Left lung (tissue), 10 donors: ENCODE results near the gene TNFRSF18. TPM values are rescaled to one million over a fixed set of nuclear protein-coding genes. Genes with fewer than 3 reads are reported as not detected.
A peak's percentile ranks its signal among the peaks of the same experiment; 100 is the strongest.

Source experiments
- ATAC-seq: fragments of 200-7000 bp; cut with Tn5 transposase; one replicate; pipeline ENCODE4 v1.9.1; 2020; ENCODE audit warnings: moderate library complexity
- DNase-seq, 4 donors: peaks; one replicate each; pipeline ENCODE4 v3.0.0-alpha.2; 2013 to 2020
- H3K27ac ChIP-seq, 2 donors: fragments of 200-600 bp; sonication (generic) in 1 of 2; one replicate each; pipeline versions ENCODE4 v1.5.0 to v1.8.0; 2020 to 2021
- H3K27me3 ChIP-seq, 2 donors: fragments of 200-600 bp; sonication (generic) in 1 of 2; one replicate each; pipeline versions ENCODE4 v1.5.0 to v1.8.0; 2020 to 2021
- H3K36me3 ChIP-seq, 2 donors: fragments of 200-600 bp; sonication (generic) in 1 of 2; one replicate each; pipeline versions ENCODE4 v1.5.0 to v1.8.0; 2020 to 2021
- H3K4me1 ChIP-seq, 2 donors: fragments of 200-600 bp; one replicate each; pipeline ENCODE4 v1.8.0; 2021
- H3K4me3 ChIP-seq, 2 donors: fragments of 200-600 bp; sonication (generic) in 1 of 2; one replicate each; pipeline versions ENCODE4 v1.5.0 to v1.8.0; 2020 to 2021; ENCODE audit warnings: mild to moderate bottlenecking in 1 of 2
- H3K9me3 ChIP-seq, 2 donors: fragments of 200-600 bp; sonication (generic) in 1 of 2; one replicate each; pipeline versions ENCODE4 v1.5.0 to v1.8.0; 2020 to 2021
- intact Hi-C, 2 donors: fragments of 100-400 bp; cut with DNase I; formaldehyde crosslinking; loops; one replicate each; pipeline versions ENCODE4 v1.11.2 to v1.14.2; 2022
- polyA plus RNA-seq, 6 donors: library from polyadenylated mRNA; unstranded; fragments of 120-200 nt; gene quantifications; one replicate each; pipeline ENCODE4 v1.2.1, GENCODE V29; 2013; ENCODE audit not compliant: insufficient read length in 6 of 6
- total RNA-seq, 2 donors: library from RNA; stranded (reverse); fragmentation: NEBNext Ultra II Directional; extraction: Animal tissue kit (Norgen Biotek cat#: 25700); gene quantifications; one replicate each; pipeline ENCODE4 v1.2.1, GENCODE V29; 2021
- TF ChIP-seq, protein P1 (sequence below), 2 donors: fragments of 200-600 bp; sonication (generic) in 1 of 2; IDR thresholded peaks; one replicate each; pipeline versions ENCODE4 v1.5.0 to v1.8.0; 2021; ENCODE audit warnings: antibody characterized with exemption in 2 of 2
- donor health status: DM: no; HTN: yes; CAD: no.
- donor health status: DM: no; HTN: no; CAD: no.

Gene TNFRSF18
- total and polyA plus RNA-seq, 8 donors = 0.38 to 1.3 (median 0.62) TPM

DNA sequence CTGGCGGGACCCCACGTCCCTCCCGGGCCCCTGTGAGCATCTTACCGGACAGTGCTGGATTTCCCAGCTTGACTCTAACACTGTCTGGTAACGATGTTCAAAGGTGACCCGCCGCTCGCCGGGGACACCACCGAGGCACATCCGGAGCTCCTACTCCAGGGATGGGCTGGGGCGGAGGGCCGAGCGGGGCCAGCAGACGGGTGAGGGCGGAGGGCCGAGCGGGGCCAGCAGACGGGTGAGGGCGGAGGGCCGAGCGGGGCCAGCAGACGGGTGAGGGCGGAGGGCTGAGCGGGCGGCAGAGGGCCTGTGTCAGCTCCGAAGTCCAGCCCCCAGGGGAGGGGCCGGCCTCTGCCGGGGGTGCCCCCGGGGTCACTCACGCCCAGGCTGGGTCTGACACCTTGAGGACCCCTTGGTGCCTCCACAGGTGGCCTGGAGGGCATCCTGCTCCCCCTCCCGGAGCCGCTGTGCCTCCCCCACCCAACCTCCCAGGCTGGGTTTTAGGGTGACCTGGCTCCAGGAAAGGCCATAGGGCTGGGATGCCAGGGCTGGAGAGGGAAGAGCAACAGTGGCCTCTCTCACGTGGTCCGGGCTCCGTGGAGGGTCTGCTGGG is 38.4 kb downstream of the TNFRSF18 start:
- intact Hi-C loops = no loop called here
- H3K9me3 ChIP-seq = no peaks in the 10 kb centered on the region
- DNase-seq = peak in 1 of 4 donors; percentile 63
- ATAC-seq = no peak
- no peak overlapping the region for H3K4me3 ChIP-seq
- H3K36me3 ChIP-seq = no peaks in the 10 kb centered on the region
- TF ChIP-seq, protein P1, sequence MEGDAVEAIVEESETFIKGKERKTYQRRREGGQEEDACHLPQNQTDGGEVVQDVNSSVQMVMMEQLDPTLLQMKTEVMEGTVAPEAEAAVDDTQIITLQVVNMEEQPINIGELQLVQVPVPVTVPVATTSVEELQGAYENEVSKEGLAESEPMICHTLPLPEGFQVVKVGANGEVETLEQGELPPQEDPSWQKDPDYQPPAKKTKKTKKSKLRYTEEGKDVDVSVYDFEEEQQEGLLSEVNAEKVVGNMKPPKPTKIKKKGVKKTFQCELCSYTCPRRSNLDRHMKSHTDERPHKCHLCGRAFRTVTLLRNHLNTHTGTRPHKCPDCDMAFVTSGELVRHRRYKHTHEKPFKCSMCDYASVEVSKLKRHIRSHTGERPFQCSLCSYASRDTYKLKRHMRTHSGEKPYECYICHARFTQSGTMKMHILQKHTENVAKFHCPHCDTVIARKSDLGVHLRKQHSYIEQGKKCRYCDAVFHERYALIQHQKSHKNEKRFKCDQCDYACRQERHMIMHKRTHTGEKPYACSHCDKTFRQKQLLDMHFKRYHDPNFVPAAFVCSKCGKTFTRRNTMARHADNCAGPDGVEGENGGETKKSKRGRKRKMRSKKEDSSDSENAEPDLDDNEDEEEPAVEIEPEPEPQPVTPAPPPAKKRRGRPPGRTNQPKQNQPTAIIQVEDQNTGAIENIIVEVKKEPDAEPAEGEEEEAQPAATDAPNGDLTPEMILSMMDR (IDR thresholded peaks at IDR 0.05) = no peak
- no peaks in the 10 kb centered on the region for H3K4me1 ChIP-seq
- H3K27ac ChIP-seq = no peak overlapping the region
- H3K27me3 ChIP-seq = peaks cover 17 to 97% of the 10 kb centered on the region in 2 donors

DNA sequence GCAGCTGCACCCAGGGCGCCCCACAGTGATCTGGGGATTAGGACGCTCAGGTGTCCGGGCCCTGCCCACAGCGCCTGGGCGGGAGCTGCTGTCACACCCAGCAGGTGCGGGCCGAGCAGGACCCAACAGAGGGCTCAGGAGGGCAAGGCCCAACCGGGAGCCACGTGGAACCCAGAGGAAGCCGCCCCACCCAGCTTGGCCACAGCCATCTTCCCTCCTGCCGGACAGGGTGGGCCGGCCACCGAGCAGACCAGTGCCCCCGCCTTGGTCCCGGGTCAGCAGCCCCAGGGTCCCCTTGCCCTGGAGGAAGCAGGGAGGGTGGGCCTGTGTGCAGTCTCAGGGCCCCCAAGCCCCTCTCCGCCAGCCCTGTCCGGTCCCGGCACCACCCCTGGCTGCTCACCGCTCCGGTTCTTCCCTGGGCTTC is 39.0 kb downstream of the TNFRSF18 start:
- H3K27me3 ChIP-seq = peaks cover 12 to 97% of the 10 kb centered on the region in 2 donors
- DNase-seq = peak in 1 of 4 donors; percentile 80

DNA sequence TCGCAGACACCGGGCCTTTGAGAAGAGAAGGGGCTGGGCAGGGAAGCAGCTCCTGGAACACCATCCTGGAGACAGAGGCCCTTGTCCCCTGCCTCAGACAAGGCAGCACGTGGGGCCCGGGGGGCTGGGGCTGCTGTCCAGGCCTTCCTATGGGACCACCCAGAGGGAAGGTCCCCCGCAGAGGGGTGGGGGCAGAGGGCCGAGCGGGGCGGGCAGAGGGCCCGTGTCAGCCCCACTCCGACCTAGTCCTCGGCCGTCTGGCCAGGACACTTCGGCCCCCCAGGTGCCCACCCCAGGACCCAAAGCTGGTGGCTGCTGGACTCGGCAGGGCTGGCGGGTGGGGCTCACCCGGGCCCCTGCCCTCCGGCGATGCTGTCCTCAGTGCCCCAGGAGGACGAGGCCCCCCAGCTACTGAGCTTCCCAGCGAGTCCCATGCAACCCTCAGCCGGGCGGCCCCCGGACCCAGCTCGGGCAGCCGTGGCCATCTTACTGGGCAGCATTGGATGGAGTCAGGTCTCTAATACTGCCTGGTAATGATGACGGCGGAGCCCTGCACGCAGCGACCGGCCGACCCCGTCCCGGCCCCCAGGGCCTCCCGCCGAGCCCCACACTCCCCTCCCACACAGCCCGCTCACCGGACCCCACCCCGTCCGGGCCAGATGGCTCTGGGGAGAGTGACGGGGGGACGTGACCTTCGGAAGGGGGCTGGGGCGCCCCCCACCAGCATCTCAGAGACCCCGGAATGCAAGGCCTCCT is 39.6 kb downstream of the TNFRSF18 start:
- peaks cover 6 to 96% of the 10 kb centered on the region in 2 donors for H3K27me3 ChIP-seq
- H3K9me3 ChIP-seq = no peaks in the 10 kb centered on the region
- H3K36me3 ChIP-seq = no peaks in the 10 kb centered on the region
- DNase-seq (peak in 1 of 4 donors; percentile 71), ATAC-seq (no peak)
- H3K27ac ChIP-seq = no peak overlapping the region
- TF ChIP-seq, protein P1 (IDR thresholded peaks at IDR 0.05) = no peak
- no peak overlapping the region for H3K4me3 ChIP-seq
- no peaks in the 10 kb centered on the region for H3K4me1 ChIP-seq
- intact Hi-C loops = no loop called here

More for the DNA sequence above, 39.0 kb downstream of the TNFRSF18 start:
- Histone ChIP-seq H3K36me3 (no peaks in the 10 kb centered on the region), H3K4me3 (no peak overlapping the region), H3K9me3 (no peaks in the 10 kb centered on the region), H3K27ac (no peak overlapping the region), H3K4me1 (no peaks in the 10 kb centered on the region)
- intact Hi-C loops = no loop called here
- TF ChIP-seq, protein P1 (IDR thresholded peaks at IDR 0.05) = no peak
- no peak for ATAC-seq

DNA sequence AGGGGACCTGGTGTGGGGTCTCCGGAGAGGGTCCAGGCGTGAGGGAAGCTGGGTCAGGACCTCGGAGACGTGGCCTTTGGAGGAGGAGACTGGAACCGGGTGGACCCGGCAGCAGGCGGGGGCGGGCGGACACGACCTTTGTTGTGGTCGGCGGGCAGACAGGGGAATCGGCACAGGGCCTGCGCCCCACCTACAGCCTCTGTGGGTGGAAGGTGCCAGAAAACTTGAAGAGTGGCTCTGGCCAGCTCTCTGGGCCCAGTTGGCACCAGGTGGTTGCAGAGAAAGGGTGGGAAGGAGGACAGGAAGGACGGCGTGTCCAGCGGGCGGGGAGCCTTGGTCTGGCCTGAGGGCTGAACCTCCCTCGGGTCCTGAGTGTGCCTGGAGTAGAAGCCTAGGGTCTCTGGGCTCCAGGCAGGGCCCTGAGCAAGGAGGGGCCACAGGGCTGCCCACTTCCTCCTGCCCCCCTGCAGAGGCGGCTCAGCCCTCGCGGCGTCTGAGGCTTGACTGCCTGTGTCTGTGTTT is 40.4 kb downstream of the TNFRSF18 start:
- no peak overlapping the region for H3K4me3 ChIP-seq
- no peaks in the 10 kb centered on the region for H3K36me3 ChIP-seq
- ATAC-seq (no peak), DNase-seq (peak in 1 of 4 donors; percentile 82)
- H3K27ac ChIP-seq = no peak overlapping the region
- peaks cover 6 to 88% of the 10 kb centered on the region in 2 donors for H3K27me3 ChIP-seq
- TF ChIP-seq, protein P1 (IDR thresholded peaks at IDR 0.05) = no peak
- intact Hi-C loops = no loop called here
- H3K4me1 ChIP-seq = no peaks in the 10 kb centered on the region
- no peaks in the 10 kb centered on the region for H3K9me3 ChIP-seq

DNA sequence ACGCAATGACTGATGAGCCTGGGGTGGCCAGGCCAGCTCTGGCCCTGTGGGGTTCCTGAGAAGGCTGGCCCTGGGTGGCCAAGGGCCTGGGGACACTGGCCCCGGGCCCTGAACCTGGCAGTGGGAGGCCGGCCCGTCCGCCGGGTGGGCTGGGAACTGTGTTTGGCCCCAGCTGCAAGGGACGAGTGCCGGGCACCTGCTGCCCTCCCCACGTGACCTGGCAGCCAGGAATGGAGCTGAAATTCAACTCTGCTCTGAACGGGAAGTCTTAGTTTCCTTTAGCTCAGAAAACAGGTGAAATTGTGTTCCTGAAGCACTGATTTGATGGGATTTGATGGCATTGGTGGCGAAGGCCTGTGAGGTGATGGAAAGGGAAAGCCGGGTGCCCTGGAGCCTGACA is 40.9 kb downstream of the TNFRSF18 start:
- peaks cover 6 to 83% of the 10 kb centered on the region in 2 donors for H3K27me3 ChIP-seq
- no peaks in the 10 kb centered on the region for H3K4me1 ChIP-seq
- intact Hi-C loops = no loop called here
- no peaks in the 10 kb centered on the region for H3K36me3 ChIP-seq
- no peak for DNase-seq
- no peaks in the 10 kb centered on the region for H3K9me3 ChIP-seq
- TF ChIP-seq, protein P1 (IDR thresholded peaks at IDR 0.05) = no peak
- no peak overlapping the region for H3K27ac ChIP-seq
- H3K4me3 ChIP-seq = peak overlapping the region in 1 of 2 donors; percentile 49
- no peak for ATAC-seq
